Islet of Langerhans (tissue), 1 donor: ENCODE measurements around the gene GAREM1.

Experiments
- FAIRE-seq: peaks from one replicate; lab custom pipeline; 2011; peaks lifted over from hg19 to GRCh38; lab: Jason Lieb, UNC

GAREM1 gene

DNA sequence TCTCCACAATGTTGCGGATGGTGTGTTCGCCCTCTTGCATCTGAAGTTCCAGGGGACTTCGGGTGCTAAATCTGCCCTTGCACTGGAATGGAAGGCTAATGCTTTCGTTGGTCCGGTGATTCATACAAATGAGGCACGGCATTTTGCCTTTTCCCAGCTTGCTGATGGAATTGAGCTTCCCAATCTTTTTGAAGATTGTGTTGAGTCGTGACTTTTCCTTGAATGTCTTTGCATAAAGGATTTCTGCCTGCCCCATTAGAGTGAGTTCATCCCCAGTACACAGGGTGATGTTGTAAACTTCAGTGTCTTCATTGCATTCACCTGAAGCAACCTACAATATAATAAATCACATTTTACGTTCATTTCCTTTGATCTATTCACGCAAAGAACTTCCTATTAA is 182.8 kb downstream of the GAREM1 start:
- FAIRE-seq = no peak

DNA sequence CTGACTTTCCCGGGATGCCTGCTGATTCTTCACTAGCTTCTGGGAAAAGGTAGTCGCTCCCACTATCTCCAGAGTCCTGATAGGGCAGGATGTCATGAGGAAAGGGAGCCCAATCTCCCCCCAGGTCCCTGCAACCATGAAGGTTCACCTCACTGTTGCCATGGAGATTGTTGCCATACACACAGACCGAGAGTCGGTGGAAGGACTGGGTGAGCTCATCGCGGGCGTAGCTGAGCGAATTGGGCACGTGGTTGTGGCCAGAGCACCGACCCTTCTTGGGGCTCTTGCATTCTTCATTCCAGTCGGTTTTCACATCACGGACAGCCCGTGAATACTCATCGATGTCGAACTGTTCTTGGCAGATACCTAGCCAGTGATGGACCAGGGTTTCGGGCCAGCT is 183.4 kb downstream of the GAREM1 start:
- FAIRE-seq = no peak

DNA sequence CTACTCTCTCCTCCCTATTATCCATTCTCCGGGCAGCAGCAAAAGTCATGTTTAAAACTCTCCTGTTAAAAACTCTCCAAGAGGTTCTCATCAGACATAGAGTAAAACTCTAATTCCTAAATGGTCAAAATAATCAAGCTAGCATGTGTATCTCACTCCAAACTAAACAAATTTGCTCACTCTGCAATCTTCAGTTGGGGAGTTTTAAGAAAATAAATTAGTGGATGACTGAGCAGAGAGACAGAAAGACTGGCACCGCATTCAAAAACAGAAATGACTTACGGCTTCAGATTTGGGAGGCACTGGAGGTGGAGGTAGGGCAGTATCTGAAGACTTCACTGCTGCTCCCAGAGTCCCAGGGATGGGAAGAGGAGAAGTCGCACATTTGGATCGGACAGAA is 183.9 kb downstream of the GAREM1 start:
- FAIRE-seq = no peak

DNA sequence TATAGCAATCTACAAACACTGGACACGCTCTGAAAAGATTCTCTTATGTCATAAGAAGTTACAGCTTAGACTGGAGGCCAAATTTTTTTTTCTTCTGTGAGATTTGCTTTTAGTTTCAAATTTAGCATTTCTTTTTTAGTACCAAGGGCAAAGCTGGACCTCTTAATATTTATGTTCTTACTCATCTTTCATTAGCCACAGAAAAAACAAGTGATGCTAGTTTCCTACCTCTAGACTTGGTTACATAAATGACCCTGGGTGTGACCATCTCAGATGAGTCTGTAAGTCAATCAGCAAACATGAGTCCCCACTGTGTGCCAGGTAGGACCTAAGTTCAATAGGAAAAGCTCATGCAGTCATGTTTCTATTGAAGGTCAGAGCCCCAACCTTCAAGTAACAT is 186.4 kb downstream of the GAREM1 start:
- FAIRE-seq = no peak

DNA sequence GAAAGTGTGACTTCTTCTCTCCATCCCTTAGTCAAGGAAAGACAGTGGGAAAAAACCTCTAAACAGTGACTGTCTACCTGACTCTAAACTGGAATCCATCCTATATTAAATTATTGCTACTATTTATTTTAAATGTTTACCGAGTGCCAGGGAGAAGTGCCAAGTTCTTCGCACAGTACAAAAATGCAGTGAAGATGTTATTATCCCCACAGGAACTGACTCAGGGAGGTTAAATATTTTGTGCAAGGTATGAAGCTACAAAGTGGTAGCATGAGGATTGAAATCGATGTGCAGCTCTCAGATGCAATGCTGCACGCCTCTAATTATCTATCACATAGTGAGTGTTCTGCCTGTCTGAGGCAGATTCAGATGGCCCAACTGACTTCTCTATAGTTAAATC is 189.8 kb downstream of the GAREM1 start:
- no peak for FAIRE-seq

DNA sequence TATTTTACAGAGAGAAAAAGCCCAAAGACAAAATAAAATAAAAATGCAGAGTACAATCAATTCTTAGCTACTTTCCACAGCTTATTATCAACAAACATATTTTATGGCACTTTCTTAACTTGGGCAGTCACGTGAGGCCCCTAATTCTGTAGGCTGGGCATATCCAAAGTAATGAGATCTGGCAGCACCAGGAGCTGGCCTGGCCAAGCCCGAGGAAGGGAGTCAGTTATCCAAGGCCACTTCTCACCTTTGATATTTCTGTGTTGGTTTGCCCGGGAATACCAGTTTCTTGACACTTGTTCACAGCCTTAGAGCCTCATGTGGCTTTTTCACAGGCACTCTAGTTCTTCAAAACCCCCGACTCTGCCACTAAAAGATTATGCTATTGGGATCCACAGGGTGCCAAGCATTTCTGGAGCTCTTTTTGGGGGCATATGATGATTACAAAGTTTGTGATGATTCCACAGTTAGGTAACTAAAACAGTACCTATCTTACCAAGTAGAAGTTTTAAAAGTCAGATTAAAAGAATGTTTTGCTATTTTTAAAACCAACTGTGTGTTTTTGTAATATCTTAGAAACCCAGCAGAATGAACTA is 190.4 kb downstream of the GAREM1 start:
- no peak for FAIRE-seq

DNA sequence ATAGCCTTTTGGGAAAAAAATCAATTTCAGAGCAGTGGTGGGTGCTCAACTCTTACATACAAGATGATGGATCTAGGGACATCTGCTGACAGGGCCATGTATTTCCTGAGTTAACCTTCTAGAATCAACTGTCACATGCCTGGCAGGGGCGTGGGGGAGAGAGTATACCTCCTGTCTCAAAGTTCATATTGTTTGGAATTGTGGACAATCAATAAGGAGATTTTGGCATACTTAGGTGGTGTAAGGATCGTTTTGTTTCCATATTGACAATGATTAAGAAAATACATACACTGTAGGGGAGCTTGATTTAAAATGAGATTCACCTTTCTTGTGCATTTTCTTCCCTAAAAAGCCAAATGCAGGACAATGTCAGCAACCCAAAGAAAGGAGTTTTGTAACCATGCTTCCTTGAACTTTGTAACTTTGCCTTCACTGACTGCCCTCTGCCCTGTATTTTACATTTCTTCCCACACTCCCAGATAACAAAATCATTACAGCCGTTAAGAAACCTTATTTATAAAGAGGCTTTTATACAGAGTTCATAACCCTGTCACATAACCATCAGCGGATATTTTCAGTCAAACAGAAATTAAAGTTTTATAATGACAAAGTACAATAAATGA is 192.4 kb downstream of the GAREM1 start:
- FAIRE-seq = no peak

DNA sequence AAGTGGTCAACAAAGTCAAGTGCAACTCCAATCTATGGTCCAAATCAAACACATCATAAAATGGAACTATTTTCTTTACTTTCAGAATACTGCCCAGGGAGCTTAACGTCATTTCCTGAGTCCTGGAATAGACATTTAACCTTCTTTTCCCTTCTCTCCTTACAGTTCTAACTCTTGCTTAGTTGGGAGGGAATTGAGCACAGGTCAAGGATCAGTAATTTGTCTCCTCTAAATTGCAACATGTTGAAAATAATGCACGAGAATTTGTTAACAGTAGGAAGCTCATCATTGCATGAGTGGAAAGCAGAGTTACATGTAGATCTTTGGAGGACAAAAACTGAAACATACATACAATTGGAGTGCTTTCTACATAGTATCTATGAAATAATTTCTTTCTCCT is 193.1 kb downstream of the GAREM1 start:
- FAIRE-seq = no peak

DNA sequence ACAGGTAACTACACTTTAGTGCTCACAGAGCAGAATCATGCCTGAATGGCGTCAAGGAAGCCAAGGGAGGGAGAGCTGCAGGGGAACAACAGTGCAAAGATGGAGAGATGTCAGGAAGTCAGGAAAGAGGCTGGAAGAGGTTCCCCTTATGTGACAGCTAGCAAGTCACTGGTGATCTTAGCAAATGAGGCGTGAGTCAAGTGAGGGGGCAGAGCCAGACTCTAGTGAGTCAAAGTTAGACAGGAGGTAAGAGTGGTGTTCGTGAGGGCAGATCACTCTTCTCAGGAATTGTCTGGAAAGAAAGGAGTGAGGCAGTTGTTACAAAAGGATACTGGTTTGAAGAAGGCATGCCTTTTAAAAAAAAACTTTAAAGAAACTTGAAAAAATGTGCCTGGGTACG is 193.8 kb downstream of the GAREM1 start:
- no peak for FAIRE-seq

DNA sequence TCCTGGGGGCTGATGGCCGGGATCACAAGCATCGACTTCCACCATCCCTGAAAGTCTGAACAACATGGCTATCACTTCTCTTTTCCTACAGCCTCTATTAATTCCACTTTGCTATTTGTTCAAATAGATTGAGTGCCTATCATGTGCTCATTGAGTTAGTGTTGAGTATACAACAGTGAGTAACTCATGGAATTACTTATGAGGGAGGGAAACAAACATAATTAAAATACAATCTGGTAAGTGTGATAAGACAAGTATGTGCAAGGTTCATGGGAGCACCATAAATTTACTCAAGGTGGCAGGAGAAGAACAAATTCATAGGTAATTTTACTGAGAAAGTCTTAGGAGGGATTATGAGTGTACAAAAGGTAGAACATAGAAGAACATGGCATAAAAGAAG is 194.4 kb downstream of the GAREM1 start:
- FAIRE-seq = no peak

DNA sequence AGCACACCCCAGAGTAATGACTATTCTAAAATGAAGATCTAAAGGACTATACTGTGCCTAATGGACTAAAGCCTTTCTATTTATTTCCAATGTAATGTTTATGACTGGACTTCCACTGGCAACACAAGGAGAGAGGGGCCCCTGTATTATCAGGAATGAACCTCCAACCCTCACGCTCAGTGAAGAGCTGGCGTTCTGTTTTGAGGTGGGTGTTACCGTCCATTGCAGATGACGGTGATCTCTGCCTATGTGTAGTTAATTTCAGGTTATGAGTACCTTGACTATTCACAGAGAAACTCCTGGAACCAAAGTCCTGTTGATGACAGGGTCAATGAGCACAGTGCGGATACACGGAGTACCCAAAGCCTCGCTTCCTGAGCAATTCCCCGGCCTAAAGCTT is 195.5 kb downstream of the GAREM1 start:
- no peak for FAIRE-seq

DNA sequence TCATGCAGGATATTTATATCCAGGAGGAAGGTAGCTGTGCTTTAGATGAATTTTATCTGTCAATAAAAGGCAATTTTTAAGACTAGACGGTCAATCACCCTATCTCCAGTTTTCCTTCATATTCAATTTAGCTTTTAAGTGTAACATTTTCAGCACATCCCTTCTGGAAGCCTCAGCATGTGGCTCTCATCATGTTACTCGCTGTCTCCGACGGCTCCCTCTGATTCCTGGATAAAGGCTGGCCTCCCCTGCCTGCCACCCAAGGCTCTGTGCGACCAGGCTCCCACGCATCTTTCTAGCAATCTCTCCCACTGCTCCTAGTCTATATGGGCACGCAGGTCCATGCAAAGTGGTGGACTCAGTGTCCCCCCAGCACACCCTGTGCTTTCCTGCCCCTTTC is 196.4 kb downstream of the GAREM1 start:
- no peak for FAIRE-seq

DNA sequence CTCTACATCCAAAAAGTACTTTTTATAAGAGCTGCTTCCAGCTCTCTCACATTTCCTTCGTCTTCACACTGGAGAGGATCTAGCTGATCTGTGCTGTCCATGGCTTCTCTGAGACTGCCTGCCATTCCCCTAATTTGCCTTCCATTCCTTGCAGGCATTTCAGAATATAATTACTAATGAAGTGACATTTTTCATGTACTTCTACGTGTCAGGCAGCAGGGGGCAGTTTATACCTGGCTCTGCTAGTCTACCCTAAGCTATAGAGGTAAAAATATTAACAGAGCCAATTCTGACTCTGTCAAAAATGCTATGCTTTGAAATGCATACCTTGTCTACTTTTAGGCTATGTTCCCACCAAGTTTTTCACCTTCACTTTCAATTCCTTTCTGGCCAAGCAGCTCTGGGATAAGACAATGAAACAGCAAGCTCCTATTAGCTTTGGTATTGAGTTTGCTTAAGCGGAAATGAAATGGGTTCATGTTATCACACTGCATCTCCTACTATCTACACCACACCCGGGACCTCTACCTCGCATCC is 198.9 kb downstream of the GAREM1 start:
- peak; percentile 56 for FAIRE-seq

DNA sequence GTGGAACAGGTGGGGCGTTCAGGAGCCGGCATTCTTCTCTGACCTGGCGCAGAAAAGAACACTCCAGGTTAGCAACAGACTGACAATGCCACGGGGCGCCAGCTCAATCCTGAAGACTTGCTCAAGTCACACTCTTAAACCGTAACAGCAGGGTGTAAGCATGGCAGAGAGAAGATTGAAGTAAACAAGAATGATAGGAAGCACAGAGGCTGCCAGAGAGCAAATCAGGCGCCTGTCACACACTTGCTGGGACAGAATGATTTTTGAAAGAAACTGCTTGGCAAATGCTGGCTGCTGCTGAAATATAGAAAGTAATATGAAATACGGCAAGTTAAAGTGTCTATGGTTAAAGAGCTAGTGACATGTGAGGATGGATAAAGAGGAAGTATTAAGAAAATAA is 200.3 kb downstream of the GAREM1 start:
- FAIRE-seq = no peak

DNA sequence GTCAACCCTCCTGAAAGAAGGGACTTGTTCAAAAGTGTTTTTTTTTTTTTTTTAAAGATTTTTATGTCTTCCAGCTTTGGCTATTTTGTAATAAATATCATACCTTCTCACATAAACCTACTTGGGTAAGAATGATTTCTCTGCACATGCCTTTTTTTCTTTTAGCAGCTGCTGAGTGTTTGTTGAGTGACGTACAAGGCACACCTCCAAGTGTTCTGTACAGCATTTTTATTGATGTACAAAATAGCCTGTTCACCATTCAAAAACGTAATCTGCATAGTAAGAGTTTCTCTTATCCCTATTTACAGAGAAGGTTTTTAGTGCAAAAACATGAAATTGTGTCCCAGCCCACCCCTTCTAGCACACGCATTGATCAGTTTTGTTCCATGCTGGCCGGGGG is 203.2 kb downstream of the GAREM1 start:
- no peak for FAIRE-seq

DNA sequence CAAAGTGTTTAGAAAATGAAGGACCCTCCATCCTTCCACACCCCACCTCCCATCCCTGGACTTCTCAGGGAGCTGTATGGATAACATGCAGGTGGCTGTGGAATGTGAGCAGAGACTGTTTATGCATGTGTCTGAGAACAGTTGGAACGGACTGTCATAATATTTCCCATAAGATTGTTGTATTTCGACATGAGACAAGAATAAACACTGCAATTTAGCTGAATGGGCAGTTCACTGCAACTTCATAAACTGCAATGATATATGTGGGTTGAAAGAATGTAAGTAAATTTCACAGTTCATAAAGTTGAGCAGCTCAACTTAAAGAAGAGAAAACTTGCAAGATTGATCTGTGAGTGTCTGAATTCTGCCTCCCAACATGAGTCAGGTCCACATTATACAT is 206.3 kb downstream of the GAREM1 start:
- FAIRE-seq = no peak

DNA sequence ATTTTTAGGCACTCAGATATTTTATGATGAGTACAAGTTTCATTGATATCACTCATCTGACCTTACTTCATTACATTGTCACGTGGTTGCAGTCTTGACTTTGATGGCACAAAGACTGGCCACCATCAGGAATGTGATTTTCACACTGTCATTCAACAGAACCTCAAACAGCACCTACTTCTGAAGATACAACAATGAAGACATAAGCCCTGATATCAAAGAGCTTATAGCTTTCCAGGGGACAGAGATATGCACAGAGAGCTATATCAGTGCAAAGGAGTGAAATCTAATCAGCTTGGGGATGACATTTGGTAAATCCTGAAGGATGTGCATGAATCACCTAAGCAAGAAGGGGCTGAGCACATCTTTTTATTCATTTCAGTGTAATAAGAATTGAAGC is 208.6 kb downstream of the GAREM1 start:
- FAIRE-seq = no peak

DNA sequence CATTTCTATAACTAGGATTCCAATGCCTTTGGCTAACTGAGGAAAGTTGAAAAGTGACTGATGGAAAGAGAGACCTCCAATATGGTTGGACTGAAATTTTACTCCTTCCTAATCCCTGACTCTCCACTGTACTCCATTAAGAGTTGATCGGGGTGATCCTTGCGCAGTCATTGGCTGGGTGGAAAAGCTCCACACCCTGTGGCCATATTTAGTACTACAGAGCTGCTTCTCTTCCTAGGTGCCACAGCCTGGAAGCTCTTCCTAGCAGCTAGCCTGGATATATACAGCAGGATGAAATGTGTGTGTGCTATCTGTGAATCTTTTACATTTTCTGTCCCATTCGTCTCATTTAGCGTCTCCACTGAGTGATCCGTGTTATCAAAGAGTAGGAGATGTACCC is 209.7 kb downstream of the GAREM1 start:
- FAIRE-seq = no peak

DNA sequence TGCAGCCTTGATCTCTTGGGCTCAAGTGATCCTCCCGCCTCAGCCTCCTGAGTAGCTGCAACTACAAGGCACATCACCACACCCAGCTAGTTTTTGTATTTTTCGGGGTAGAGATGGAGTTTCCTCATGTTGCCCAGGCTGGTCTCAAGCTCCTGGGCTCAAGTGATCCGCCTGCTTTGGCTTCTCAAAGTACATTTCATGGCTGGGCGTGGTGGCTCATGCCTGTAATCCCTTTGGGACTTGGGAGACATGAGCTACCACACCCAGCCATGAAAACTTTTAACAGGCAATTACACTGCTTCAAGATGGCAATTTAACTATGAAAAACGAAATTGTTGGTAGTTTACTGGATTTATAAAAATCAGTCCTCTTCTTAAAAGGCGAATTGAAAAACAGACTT is 211.1 kb downstream of the GAREM1 start:
- FAIRE-seq = no peak

DNA sequence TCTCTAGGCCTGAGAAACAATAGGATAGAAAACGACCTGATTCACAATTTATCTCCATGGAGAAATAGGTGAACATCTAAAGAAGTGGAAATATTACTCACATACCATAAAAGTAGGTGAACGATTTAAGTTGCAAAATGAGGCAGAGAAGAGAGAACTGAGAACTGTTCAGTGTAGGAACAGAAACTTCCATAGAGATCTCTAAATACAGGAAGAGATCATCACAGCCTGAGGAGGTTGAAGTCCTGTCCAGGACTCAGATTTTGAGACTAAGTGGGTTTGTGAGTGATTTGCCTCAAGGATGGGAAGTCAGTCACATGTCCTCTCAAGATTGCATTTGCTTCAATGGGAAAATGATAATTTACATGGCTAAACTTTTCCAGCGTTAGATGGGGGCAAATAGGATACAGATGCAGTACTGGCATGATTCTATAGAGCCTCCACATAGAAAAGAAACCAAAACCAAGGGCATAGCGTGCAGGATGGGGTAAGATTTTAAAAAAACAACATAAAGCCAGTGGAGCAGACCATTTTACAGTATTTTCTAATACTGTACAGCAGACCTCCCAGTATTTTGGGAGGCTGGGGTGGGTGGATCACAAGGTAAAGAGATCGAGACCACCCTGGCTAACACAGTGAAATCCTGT is 212.0 kb downstream of the GAREM1 start:
- no peak for FAIRE-seq

DNA sequence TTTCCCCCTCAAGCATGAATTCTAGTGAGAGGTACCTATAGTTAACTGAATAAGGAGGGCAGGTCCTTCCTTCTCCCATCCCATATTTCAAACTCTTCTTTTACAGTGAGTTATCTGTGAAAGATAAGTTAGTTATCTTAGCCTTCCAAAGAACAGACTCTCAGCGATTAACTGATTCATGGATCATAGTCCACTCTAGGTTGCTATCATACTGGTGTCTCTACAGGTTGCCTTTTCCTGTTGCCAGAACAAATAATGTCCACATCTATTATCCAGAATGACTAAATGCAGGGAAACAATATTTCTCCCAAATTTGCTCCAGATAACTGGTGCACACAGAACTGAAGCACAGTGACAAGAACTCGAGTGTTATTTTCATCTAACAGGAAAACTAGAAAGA is 212.5 kb downstream of the GAREM1 start:
- FAIRE-seq = no peak

DNA sequence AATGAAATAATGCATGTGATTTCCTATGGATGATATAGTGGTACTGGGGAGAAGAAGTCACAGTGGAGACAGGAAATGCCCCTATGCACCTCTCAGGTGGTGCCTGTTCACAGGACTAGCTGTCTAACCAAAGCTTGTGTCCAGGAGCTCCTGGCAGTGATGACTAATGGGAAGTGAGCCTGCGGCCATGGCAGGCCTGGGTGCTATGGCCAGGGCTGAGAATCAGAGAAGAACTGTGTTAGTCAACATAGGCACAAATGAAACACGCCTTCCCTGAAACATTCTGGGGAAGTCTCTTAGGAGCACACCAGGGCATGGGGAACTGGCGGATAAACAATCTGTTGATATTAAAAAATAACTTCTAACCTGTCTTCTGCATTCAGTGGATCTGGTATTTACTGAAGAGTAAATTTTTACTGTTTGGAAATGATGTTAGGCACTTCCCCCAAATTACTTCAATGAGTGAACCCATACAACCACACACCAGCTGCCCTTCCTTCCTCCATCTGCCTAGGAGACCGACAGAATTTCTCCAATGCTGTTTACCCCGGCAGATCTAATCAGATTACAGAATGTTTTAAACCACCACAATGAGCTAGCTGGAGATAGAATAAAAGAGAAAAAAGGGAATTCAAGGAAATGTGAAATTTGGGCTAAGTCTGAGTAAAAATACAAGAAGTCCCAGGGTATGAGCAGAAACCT is 213.4 kb downstream of the GAREM1 start:
- FAIRE-seq = no peak

DNA sequence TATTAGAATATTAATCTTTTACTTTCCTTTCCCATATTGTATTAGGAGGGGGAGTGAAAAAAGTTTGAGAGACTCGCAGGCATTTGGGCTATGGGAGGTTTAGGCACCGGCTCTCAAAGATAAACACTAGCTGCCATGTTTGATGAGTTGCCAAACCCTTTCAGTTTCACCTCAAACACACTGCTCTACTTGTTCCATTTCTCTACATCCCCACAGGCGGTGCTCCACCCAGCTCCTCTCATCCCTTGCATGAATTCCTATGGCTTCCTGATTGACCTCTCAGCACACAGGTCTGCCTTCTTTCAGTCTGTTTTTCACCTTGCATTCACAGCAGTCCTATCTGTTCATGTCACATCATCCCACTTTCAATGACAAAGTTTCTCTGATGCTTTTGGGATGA is 215.1 kb downstream of the GAREM1 start:
- FAIRE-seq = no peak
